HCT116 (cell line): ENCODE results near the gene GRM5. TPM values are rescaled to one million over a fixed set of nuclear protein-coding genes. Genes with fewer than 3 reads are reported as not detected.

Experiments used
- ATAC-seq: fragments of 200-7000 bp; cut with Tn5 transposase; 2 replicates; pipeline ENCODE4 v1.9.1; 2020; ENCODE audit warnings: mild to moderate bottlenecking, moderate library complexity
- BruUV-seq: library from RNA; stranded (reverse); fragments of 400-500 nt; replicated peaks from 2 replicates; lab custom pipeline; 2021; lab: Mats Ljungman, UMichigan
- CTCF ChIA-PET: fragments of 300-600 bp; sonication (Branson Sonifier 250); formaldehyde crosslinking; loops from one replicate; lab custom pipeline; 2021; ENCODE audit warnings: antibody characterized with exemption; lab: Charles Lee
- POLR2A ChIA-PET: fragments of 300-600, 350-600 bp; sonication (Branson Sonifier 250); formaldehyde crosslinking; loops from one replicate; lab custom pipeline; 2021; ENCODE audit warnings: antibody characterized with exemption; lab: Charles Lee
- RAD21 ChIA-PET, 2 experiments: fragments of 300-600 bp; sonication (Branson Sonifier 250); formaldehyde crosslinking; loops; one replicate each; lab custom pipeline; 2023; ENCODE audit warnings: low total read pairs in 2 of 2; ENCODE audit not compliant: uncharacterized antibody in 2 of 2, unreplicated experiment in 2 of 2, low non-redundant PET in 1 of 2; lab: Charles Lee
- DNase-seq: peaks from one replicate; pipeline ENCODE4 v3.0.0-alpha.2; 2010; ENCODE audit warnings: low read depth, low spot score
- H2AFZ ChIP-seq: fragments of 200-600 bp; shearing (Covaris generic), sonication (generic); 2 replicates; pipeline ENCODE4 v1.6.1; 2017; ENCODE audit warnings: low read depth, mixed run types, mixed read lengths, antibody characterized with exemption, low read length; ENCODE audit not compliant: poor library complexity, severe bottlenecking
- H3K27ac ChIP-seq: 2 replicates; pipeline ENCODE4 v1.5.1; 2012; ENCODE audit warnings: low read depth, low read length
- H3K27me3 ChIP-seq: fragments of 200-600 bp; sonication (generic); 2 replicates; pipeline ENCODE4 v1.6.1; 2016; ENCODE audit warnings: mixed run types, low read length, mixed read lengths; ENCODE audit not compliant: insufficient read depth
- H3K36me3 ChIP-seq, 2 experiments: fragments of 200-500 bp in 1 of 2; fragments of 200-600 bp in 1 of 2; sonication (Bioruptor generic) in 1 of 2; sonication (generic) in 1 of 2; 2 replicates each; pipeline versions ENCODE4 v1.5.1 to v1.6.1; 2014 to 2016; ENCODE audit warnings: low read length in 2 of 2, inconsistent platforms in 1 of 2, mixed read lengths in 1 of 2, mixed run types in 1 of 2; ENCODE audit not compliant: insufficient read depth in 2 of 2, control insufficient read depth in 1 of 2
- H3K4me1 ChIP-seq, 2 experiments: fragments of 200-600 bp in 1 of 2; sonication (generic) in 1 of 2; 2 replicates each; pipeline versions ENCODE4 v1.5.1 to v1.6.1; 2012 to 2017; ENCODE audit warnings: low read length in 2 of 2, inconsistent platforms in 1 of 2, mild to moderate bottlenecking in 1 of 2, mixed read lengths in 1 of 2, mixed run types in 1 of 2, moderate library complexity in 1 of 2; ENCODE audit not compliant: insufficient read depth in 2 of 2, control insufficient read depth in 1 of 2
- H3K4me2 ChIP-seq: fragments of 200-600 bp; sonication (generic); 2 replicates; pipeline ENCODE4 v1.6.1; 2017; ENCODE audit warnings: mixed run types, low read length, mixed read lengths
- H3K4me3 ChIP-seq, 2 experiments: fragments of 200-600 bp in 1 of 2; sonication (generic) in 1 of 2; replicated peaks in 1 of 2; 2 replicates each; pipeline ENCODE4 v1.5.1; 2011 to 2016; ENCODE audit warnings: low read length in 2 of 2, control low read depth in 1 of 2, low read depth in 1 of 2, mild to moderate bottlenecking in 1 of 2, mixed read lengths in 1 of 2, mixed run types in 1 of 2
- H3K79me2 ChIP-seq: fragments of 200-600 bp; sonication (generic); 2 replicates; pipeline ENCODE4 v1.6.1; 2017; ENCODE audit warnings: mild to moderate bottlenecking, mixed run types, low read length, moderate library complexity, mixed read lengths; ENCODE audit not compliant: insufficient read depth
- H3K9ac ChIP-seq: fragments of 200-600 bp; sonication (generic); 2 replicates; pipeline ENCODE4 v1.6.1; 2016; ENCODE audit warnings: low read length, mixed read lengths
- H3K9me2 ChIP-seq: fragments of 200-600 bp; sonication (generic), shearing (Covaris generic); 2 replicates; pipeline ENCODE4 v1.6.1; 2017; ENCODE audit warnings: mixed run types, mild to moderate bottlenecking, moderate library complexity; ENCODE audit not compliant: insufficient read depth
- H3K9me3 ChIP-seq, 2 experiments: fragments of 200-500 bp in 1 of 2; fragments of 200-600 bp in 1 of 2; sonication (Bioruptor generic) in 1 of 2; sonication (generic) in 1 of 2; 2 replicates each; pipeline ENCODE4 v1.6.1; 2014 to 2017; ENCODE audit warnings: low read length in 2 of 2, mixed read lengths in 2 of 2, inconsistent platforms in 1 of 2, low read depth in 1 of 2, mild to moderate bottlenecking in 1 of 2, mixed run types in 1 of 2, moderate library complexity in 1 of 2; ENCODE audit not compliant: control insufficient read depth in 1 of 2, insufficient read depth in 1 of 2
- H4K20me1 ChIP-seq: fragments of 200-600 bp; sonication (generic), shearing (Covaris generic); 2 replicates; pipeline ENCODE4 v1.6.1; 2017; ENCODE audit warnings: mixed run types, mild to moderate bottlenecking, moderate library complexity; ENCODE audit not compliant: insufficient read depth
- CBX3 ChIP-seq: IDR thresholded peaks from 2 replicates; pipeline ENCODE4 v1.6.1; 2012; ENCODE audit warnings: low read depth
- CEBPB ChIP-seq: IDR thresholded peaks from 2 replicates; pipeline ENCODE4 v1.6.1; 2012; ENCODE audit warnings: low read depth
- ELF1 ChIP-seq: IDR thresholded peaks from 2 replicates; pipeline ENCODE4 v1.6.1; 2012; ENCODE audit warnings: low read depth, borderline replicate concordance
- EZH2 ChIP-seq: fragments of 200-600 bp; sonication (generic); IDR thresholded peaks from 2 replicates; pipeline ENCODE4 v1.6.1; 2017; ENCODE audit warnings: antibody characterized with exemption, mixed run types
- FOSL1 ChIP-seq: IDR thresholded peaks from 2 replicates; pipeline ENCODE4 v1.6.1; 2012; ENCODE audit warnings: low read depth
- POLR2AphosphoS5 ChIP-seq: IDR thresholded peaks from 2 replicates; pipeline ENCODE4 v1.6.1; 2011; ENCODE audit warnings: mild to moderate bottlenecking, low read depth, low read length, moderate library complexity
- RAD21 ChIP-seq: IDR thresholded peaks from 2 replicates; pipeline ENCODE4 v1.6.1; 2012; ENCODE audit warnings: low read depth, mild to moderate bottlenecking
- SP1 ChIP-seq: IDR thresholded peaks from 2 replicates; pipeline ENCODE4 v1.6.1; 2012; ENCODE audit warnings: low read depth
- YY1 ChIP-seq: IDR thresholded peaks from 2 replicates; pipeline ENCODE4 v1.6.1; 2011; ENCODE audit warnings: low read length, low read depth, moderate library complexity, mild to moderate bottlenecking; ENCODE audit not compliant: insufficient replicate concordance; ENCODE audit errors: extremely low read depth
- ZFX ChIP-seq: fragments of 450-650 bp; IDR thresholded peaks from 2 replicates; pipeline ENCODE4 v1.6.1; 2017
- intact Hi-C: fragments of 100-400 bp; cut with micrococcal nuclease; formaldehyde crosslinking; loops from 2 replicates; pipeline ENCODE4 v1.10.0; 2022
- total RNA-seq: library from RNA; stranded (reverse); gene quantifications from one replicate; pipeline ENCODE4 v1.2.1, GENCODE V29; 2021; ENCODE audit not compliant: unreplicated experiment
- TF ChIP-seq, protein P1 (sequence below), 3 experiments: fragments of 200-600 bp in 1 of 3; sonication (generic) in 1 of 3; IDR thresholded peaks in 2 of 3; conservative IDR thresholded peaks in 1 of 3; 2 replicates each; pipeline ENCODE4 v1.5.1; 2012 to 2017; ENCODE audit warnings: low read depth in 2 of 3, low read length in 2 of 3, antibody characterized with exemption in 1 of 3, borderline replicate concordance in 1 of 3, control low read depth in 1 of 3, mild to moderate bottlenecking in 1 of 3, mixed read lengths in 1 of 3, mixed run types in 1 of 3, moderate library complexity in 1 of 3; ENCODE audit not compliant: insufficient read depth in 1 of 3
- TF ChIP-seq, protein P2 (sequence below): IDR thresholded peaks from 2 replicates; pipeline ENCODE4 v1.6.1; 2011; ENCODE audit warnings: mild to moderate bottlenecking, low read length, moderate library complexity; ENCODE audit not compliant: insufficient replicate concordance; ENCODE audit errors: extremely low read depth
- TF ChIP-seq, protein P3 (sequence below): IDR thresholded peaks from 2 replicates; pipeline ENCODE4 v1.6.1; 2012

The GRM5 gene
- total RNA-seq, 1 experiment from 2014 or later = not detected

DNA sequence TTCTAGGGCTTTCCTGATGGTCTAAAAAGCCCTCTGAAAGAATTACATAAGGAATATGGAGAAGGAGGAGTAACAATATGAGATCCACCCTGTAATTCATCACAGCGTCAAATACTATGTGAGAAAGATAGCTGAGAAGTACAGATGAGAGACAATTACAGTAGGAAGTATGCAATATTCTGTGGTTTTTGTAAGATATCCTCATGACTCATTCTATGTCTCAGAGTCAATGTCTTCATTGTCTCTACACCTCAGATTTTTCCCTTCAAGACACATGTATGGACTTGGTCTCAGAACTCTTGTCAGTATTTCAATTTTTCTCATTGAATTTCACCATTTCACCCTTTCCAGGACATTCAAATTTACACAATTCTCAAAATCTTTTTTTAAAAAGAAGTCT lies 385.0 kb downstream of the GRM5 start:
- no peaks in the 10 kb centered on the region for H3K9me3 ChIP-seq
- ATAC-seq = no peak; the same call in 1 of the 2 replicates
- H3K27me3 ChIP-seq = no peaks in the 10 kb centered on the region
- no peak overlapping the region for H3K4me3 ChIP-seq
- H3K4me1 ChIP-seq = peaks cover 0 to 3% of the 10 kb centered on the region in 2 experiments; a peak in 1 of 4 replicates
- no peak overlapping the region for H3K4me2 ChIP-seq
- POLR2A ChIA-PET = no interaction called here
- BruUV-seq = no TSS peak
- TF ChIP-seq POLR2AphosphoS5 (no peak), SP1 (no peak), ZFX (no peak), YY1 (no peak), RAD21 (no peak), CEBPB (no peak)
- TF ChIP-seq, protein P1, sequence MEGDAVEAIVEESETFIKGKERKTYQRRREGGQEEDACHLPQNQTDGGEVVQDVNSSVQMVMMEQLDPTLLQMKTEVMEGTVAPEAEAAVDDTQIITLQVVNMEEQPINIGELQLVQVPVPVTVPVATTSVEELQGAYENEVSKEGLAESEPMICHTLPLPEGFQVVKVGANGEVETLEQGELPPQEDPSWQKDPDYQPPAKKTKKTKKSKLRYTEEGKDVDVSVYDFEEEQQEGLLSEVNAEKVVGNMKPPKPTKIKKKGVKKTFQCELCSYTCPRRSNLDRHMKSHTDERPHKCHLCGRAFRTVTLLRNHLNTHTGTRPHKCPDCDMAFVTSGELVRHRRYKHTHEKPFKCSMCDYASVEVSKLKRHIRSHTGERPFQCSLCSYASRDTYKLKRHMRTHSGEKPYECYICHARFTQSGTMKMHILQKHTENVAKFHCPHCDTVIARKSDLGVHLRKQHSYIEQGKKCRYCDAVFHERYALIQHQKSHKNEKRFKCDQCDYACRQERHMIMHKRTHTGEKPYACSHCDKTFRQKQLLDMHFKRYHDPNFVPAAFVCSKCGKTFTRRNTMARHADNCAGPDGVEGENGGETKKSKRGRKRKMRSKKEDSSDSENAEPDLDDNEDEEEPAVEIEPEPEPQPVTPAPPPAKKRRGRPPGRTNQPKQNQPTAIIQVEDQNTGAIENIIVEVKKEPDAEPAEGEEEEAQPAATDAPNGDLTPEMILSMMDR (IDR thresholded peaks at IDR 0.05 in 2 of 3, conservative IDR thresholded peaks at IDR 0.05 in 1 of 3; ENCODE audit: borderline replicate concordance in 1 of 3, insufficient read depth in 1 of 3, low read depth in 2 of 3, low read length in 2 of 3) = no peak
- TF ChIP-seq, all 23 proteins: peak for 0
- ChIA-PET RAD21 (no interaction called here), CTCF (no interaction called here)
- Histone ChIP-seq H3K79me2 (no peaks in the 10 kb centered on the region), H3K27ac (no peak overlapping the region), H3K9ac (no peak overlapping the region), H3K9me2 (no peaks in the 10 kb centered on the region), H4K20me1 (no peaks in the 10 kb centered on the region), H2AFZ (no peak overlapping the region), H3K36me3 (no peaks in the 10 kb centered on the region)
- peak; percentile 7 for DNase-seq
- intact Hi-C loops = no loop called here

DNA sequence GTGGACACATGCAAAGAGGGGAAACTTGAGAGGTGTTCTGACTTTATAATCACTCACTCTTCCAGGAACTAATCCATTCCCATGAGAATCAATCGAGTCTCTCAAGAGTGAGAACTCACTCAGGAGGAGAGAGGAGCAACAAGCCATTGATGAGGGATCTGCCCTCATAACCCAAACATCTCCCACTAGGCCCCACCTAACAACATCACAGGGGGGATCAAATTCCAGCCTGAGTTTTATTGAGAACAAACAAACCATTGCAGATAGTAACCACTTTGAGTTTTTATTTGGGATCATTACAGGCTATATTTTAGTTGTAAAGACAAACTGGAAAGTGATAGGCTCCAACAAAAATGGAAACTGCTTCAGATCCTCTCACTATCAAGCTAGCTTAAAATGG lies 399.4 kb downstream of the GRM5 start:
- ChIA-PET CTCF (no interaction called here), RAD21 (no interaction called here), POLR2A (no interaction called here)
- no TSS peak for BruUV-seq
- no peaks in the 10 kb centered on the region for H3K36me3 ChIP-seq
- intact Hi-C loops = no loop called here
- H3K4me3 ChIP-seq = no peak overlapping the region
- H3K9me3 ChIP-seq = no peaks in the 10 kb centered on the region
- H4K20me1 ChIP-seq = no peaks in the 10 kb centered on the region; the same call in 1 of the 2 replicates
- H3K4me2 ChIP-seq = no peak overlapping the region
- no peaks in the 10 kb centered on the region; the same call in 1 of the 2 replicates for H3K9me2 ChIP-seq
- DNase-seq (no peak), ATAC-seq (no peak)
- H2AFZ ChIP-seq = no peak overlapping the region
- H3K9ac ChIP-seq = no peak overlapping the region
- H3K79me2 ChIP-seq = no peaks in the 10 kb centered on the region
- H3K27ac ChIP-seq = no peak overlapping the region
- no peaks in the 10 kb centered on the region for H3K27me3 ChIP-seq
- H3K4me1 ChIP-seq = no peaks in the 10 kb centered on the region
- TF ChIP-seq, protein P2, sequence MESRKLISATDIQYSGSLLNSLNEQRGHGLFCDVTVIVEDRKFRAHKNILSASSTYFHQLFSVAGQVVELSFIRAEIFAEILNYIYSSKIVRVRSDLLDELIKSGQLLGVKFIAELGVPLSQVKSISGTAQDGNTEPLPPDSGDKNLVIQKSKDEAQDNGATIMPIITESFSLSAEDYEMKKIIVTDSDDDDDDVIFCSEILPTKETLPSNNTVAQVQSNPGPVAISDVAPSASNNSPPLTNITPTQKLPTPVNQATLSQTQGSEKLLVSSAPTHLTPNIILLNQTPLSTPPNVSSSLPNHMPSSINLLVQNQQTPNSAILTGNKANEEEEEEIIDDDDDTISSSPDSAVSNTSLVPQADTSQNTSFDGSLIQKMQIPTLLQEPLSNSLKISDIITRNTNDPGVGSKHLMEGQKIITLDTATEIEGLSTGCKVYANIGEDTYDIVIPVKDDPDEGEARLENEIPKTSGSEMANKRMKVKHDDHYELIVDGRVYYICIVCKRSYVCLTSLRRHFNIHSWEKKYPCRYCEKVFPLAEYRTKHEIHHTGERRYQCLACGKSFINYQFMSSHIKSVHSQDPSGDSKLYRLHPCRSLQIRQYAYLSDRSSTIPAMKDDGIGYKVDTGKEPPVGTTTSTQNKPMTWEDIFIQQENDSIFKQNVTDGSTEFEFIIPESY = no peak
- no peak for TF ChIP-seq FOSL1
- TF ChIP-seq CEBPB = no peak
- TF ChIP-seq CBX3 = no peak
- no peak for TF ChIP-seq EZH2
- TF ChIP-seq ELF1 = no peak
- TF ChIP-seq, protein P3, sequence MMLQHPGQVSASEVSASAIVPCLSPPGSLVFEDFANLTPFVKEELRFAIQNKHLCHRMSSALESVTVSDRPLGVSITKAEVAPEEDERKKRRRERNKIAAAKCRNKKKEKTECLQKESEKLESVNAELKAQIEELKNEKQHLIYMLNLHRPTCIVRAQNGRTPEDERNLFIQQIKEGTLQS = no peak
- TF ChIP-seq, protein P1 (IDR thresholded peaks at IDR 0.05 in 2 of 3, conservative IDR thresholded peaks at IDR 0.05 in 1 of 3; ENCODE audit: borderline replicate concordance in 1 of 3, insufficient read depth in 1 of 3, low read depth in 2 of 3, low read length in 2 of 3) = no peak
